Smooth muscle cell (in vitro differentiated cells): ENCODE measurements around the gene MRPL38. TPM values are rescaled to one million over a fixed set of nuclear protein-coding genes. Genes with fewer than 3 reads are reported as not detected.
A peak's percentile ranks its signal among the peaks of the same experiment; 100 is the strongest.

Source experiments
- DNase-seq: peaks from one replicate; lab custom pipeline; 2025; ENCODE audit not compliant: unreplicated experiment; lab: John Stamatoyannopoulos, UW
- H2AFZ ChIP-seq: fragments of 200-600 bp; sonication (generic); 2 replicates; pipeline ENCODE4 v1.6.0; 2016; ENCODE audit warnings: antibody characterized with exemption, low read depth, mild to moderate bottlenecking
- H3F3A ChIP-seq: fragments of 200-600 bp; sonication (generic); 2 replicates; pipeline ENCODE4 v1.6.0; 2017; ENCODE audit warnings: antibody characterized with exemption, low read depth
- H3K27ac ChIP-seq: fragments of 200-600 bp; sonication (generic); 2 replicates; pipeline ENCODE4 v1.5.1; 2016; ENCODE audit warnings: low read depth, mild to moderate bottlenecking
- H3K27me3 ChIP-seq: fragments of 200-600 bp; sonication (generic); 2 replicates; pipeline ENCODE4 v1.6.1; 2016; ENCODE audit warnings: low read depth, mild to moderate bottlenecking
- H3K36me3 ChIP-seq: fragments of 200-600 bp; sonication (generic); 2 replicates; pipeline ENCODE4 v1.5.1; 2016; ENCODE audit warnings: low read depth
- H3K4me1 ChIP-seq: fragments of 200-600 bp; sonication (generic); 2 replicates; pipeline ENCODE4 v1.5.1; 2016; ENCODE audit warnings: low read depth
- H3K4me2 ChIP-seq: fragments of 200-600 bp; sonication (generic); 2 replicates; pipeline ENCODE4 v1.6.0; 2016; ENCODE audit warnings: mild to moderate bottlenecking
- H3K4me3 ChIP-seq: fragments of 200-600 bp; sonication (generic); 2 replicates; pipeline ENCODE4 v1.5.1; 2016; ENCODE audit warnings: mild to moderate bottlenecking
- H3K79me2 ChIP-seq: fragments of 200-600 bp; sonication (generic); 2 replicates; pipeline ENCODE4 v1.6.0; 2016; ENCODE audit warnings: low read depth, mild to moderate bottlenecking
- H3K9ac ChIP-seq: fragments of 200-600 bp; sonication (generic); 2 replicates; pipeline ENCODE4 v1.6.0; 2016; ENCODE audit warnings: low read depth
- H3K9me3 ChIP-seq: fragments of 200-600 bp; sonication (generic); replicated peaks from 2 replicates; pipeline ENCODE4 v1.5.1; 2016; ENCODE audit warnings: low read depth
- H4K20me1 ChIP-seq: fragments of 200-600 bp; sonication (generic); 2 replicates; pipeline ENCODE4 v1.6.0; 2016; ENCODE audit warnings: low read depth
- WGBS: methylation state at CpG from one replicate; pipeline ENCODE4 v1.1.7; 2016; ENCODE audit warnings: low lambda C conversion rate; 5-methylcytosine and 5-hydroxymethylcytosine counted together
- polyA plus RNA-seq: library from polyadenylated mRNA; unstranded; fragments of >200 nt; fragmentation: Nextera tagmentation; extraction: Ambion mirVana; gene quantifications from 2 replicates; pipeline ENCODE4 v1.2.1, GENCODE V29; 2016
- total RNA-seq: library from RNA; depleted of rRNA; stranded (reverse); fragments of >200 nt; gene quantifications from 2 replicates; pipeline ENCODE4 v1.2.3, GENCODE V29; 2014
- TF ChIP-seq, protein P1 (sequence below): fragments of 200-600 bp; sonication (generic); IDR thresholded peaks from 2 replicates; pipeline ENCODE4 v1.5.1; 2017; ENCODE audit warnings: borderline replicate concordance, mild to moderate bottlenecking, antibody characterized with exemption; ENCODE audit not compliant: insufficient read depth, poor library complexity, severe bottlenecking

MRPL38 gene
- total and polyA plus RNA-seq, 2 experiments from 2014 or later = 48.4 to 90.5 TPM

DNA sequence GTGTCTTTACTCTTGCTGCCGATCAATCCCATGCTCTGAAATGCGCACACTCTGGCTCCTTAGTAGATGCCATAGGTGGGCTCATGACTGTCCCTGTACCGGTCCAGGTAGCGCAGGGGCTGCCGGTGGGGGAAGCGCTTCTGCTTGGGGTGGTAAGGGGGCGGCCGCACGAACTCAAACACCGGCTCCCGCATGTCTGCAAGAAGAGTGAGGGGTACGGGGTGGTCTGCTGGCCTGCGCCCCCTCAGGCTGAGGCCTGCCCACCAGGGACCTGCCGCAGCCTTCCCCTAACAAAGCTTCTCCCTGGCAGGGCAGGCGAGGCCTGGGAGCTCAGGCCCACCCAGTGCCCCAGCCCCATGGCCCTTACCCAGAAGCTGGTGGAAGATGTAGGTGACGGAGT, 5.9 kb downstream of the MRPL38 start:
- DNase-seq = no peak
- peaks cover 9% of the 10 kb centered on the region for H3K79me2 ChIP-seq
- H3K4me3 ChIP-seq = no peak overlapping the region
- peaks cover 18% of the 10 kb centered on the region for H3K4me1 ChIP-seq
- no peak overlapping the region for H2AFZ ChIP-seq
- H3K27me3 ChIP-seq = no peaks in the 10 kb centered on the region
- H3K4me2 ChIP-seq = no peak overlapping the region
- H3K27ac ChIP-seq = no peak overlapping the region
- TF ChIP-seq, protein P1, sequence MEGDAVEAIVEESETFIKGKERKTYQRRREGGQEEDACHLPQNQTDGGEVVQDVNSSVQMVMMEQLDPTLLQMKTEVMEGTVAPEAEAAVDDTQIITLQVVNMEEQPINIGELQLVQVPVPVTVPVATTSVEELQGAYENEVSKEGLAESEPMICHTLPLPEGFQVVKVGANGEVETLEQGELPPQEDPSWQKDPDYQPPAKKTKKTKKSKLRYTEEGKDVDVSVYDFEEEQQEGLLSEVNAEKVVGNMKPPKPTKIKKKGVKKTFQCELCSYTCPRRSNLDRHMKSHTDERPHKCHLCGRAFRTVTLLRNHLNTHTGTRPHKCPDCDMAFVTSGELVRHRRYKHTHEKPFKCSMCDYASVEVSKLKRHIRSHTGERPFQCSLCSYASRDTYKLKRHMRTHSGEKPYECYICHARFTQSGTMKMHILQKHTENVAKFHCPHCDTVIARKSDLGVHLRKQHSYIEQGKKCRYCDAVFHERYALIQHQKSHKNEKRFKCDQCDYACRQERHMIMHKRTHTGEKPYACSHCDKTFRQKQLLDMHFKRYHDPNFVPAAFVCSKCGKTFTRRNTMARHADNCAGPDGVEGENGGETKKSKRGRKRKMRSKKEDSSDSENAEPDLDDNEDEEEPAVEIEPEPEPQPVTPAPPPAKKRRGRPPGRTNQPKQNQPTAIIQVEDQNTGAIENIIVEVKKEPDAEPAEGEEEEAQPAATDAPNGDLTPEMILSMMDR = no peak
- peaks cover 12% of the 10 kb centered on the region for H3F3A ChIP-seq
- H3K9me3 ChIP-seq = no peaks in the 10 kb centered on the region
- no peaks in the 10 kb centered on the region for H4K20me1 ChIP-seq
- no peaks in the 10 kb centered on the region for H3K36me3 ChIP-seq
- WGBS = 100% methylated on average over 12 of the region's 16 CpGs
- no peak overlapping the region for H3K9ac ChIP-seq

DNA sequence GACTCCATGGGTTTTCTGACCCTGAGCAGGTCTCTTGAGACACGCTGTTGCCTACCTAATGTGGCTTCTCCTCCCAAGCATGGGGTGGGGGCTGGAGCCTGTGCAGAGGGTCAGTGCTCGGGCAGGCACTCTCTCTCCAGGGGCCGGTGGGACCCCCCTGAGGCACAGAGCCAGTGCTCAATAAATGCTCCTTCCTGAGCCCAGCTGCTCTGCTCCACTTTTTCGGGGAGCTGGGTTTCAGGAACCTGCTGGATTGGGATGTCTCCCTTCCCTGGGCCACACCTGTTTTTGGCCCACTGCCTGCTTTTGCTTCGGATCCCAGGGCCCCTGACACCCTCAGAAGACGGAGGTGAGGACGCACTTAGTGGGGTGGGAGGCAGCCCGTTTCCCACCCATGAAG, 6.6 kb downstream of the MRPL38 start:
- no peaks in the 10 kb centered on the region for H3K9me3 ChIP-seq
- TF ChIP-seq, protein P1 = no peak
- H2AFZ ChIP-seq = no peak overlapping the region
- H3K4me2 ChIP-seq = no peak overlapping the region
- 96% methylated on average over 8 of the region's 8 CpGs for WGBS
- peaks cover under 1% of the 10 kb centered on the region for H4K20me1 ChIP-seq
- no peaks in the 10 kb centered on the region for H3K36me3 ChIP-seq
- H3K4me1 ChIP-seq = peaks cover 13% of the 10 kb centered on the region
- no peak overlapping the region for H3K4me3 ChIP-seq
- H3K9ac ChIP-seq = no peak overlapping the region
- no peak for DNase-seq
- peaks cover 9% of the 10 kb centered on the region for H3K79me2 ChIP-seq
- H3K27me3 ChIP-seq = no peaks in the 10 kb centered on the region
- H3K27ac ChIP-seq = no peak overlapping the region
- H3F3A ChIP-seq = peaks cover 12% of the 10 kb centered on the region

DNA sequence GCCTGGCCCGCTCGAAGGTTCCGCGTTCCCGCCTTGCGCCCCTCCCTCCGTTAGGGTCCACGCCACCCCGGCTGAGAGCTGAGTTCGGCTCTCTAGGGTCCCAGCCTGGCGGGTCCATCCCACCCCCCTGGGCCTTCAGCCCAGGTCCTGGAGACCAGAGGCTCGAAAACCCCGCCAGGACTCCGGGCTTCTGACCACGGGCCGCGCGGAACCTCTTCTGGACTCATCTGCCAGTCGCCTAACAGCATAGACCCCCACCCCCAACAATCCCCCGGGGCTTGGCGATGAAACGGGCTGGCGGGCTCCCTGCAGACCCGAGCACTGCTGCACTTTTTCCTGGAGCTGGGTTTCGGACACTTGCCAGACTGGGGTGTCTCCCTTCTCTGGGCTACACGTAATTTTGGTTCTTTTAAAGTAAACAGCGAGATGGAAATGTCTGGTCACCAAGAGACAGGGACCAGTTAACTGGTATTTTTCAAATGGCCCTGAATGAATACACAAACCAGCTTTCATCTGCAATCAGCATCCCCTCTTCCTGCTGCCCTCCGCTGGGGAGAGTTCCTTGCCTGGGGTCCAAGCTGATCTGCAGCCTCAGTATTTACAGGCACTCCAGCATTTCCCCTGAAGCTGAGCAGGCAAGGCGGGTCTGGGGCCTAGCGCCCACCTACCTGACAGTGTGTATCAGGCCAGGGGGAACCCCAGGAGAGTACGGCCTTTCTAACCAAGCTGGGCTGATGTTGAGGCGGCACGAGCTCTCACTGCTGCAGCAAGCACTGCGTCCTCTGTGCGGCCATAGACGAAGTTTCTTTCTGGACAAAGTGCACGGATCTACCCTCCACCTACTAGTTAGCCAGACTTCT, 7.3 kb downstream of the MRPL38 start:
- DNase-seq = no peak
- Histone ChIP-seq H3K9ac (no peak overlapping the region), H3K27ac (peak overlapping the region; percentile 20), H3K4me1 (peaks cover 13% of the 10 kb centered on the region), H3K79me2 (peaks cover 9% of the 10 kb centered on the region), H3F3A (peaks cover 12% of the 10 kb centered on the region), H3K4me3 (peak overlapping the region; percentile 77), H3K4me2 (peak overlapping the region; percentile 80), H2AFZ (no peak overlapping the region), H4K20me1 (peaks cover 5% of the 10 kb centered on the region), H3K9me3 (no peaks in the 10 kb centered on the region), H3K36me3 (no peaks in the 10 kb centered on the region), H3K27me3 (no peaks in the 10 kb centered on the region)
- TF ChIP-seq, protein P1 = no peak
- 53% methylated on average over 34 of the region's 37 CpGs for WGBS
